ENCODE measurements around the gene PGM1.

DNA sequence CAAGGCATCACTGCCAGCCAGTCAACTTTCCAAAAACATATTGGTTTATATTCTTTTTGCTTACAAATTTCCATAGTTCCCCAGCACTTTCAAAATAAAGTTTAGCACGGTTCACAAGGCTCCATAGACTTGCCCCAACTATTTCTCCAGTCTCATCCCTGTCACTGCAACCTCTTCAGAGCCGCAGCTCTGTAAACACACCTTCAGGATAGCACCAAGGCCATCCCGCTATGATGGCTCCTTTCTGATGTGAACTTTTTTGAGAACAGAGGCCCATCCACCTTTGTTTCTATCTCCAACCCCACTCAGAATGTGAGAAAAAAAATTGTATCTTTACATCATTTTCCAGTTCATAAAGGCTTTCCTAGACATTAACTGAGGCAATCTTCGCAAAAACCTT lies 26.3 kb downstream of the PGM1 start:
- TF ChIP-seq, protein P1, sequence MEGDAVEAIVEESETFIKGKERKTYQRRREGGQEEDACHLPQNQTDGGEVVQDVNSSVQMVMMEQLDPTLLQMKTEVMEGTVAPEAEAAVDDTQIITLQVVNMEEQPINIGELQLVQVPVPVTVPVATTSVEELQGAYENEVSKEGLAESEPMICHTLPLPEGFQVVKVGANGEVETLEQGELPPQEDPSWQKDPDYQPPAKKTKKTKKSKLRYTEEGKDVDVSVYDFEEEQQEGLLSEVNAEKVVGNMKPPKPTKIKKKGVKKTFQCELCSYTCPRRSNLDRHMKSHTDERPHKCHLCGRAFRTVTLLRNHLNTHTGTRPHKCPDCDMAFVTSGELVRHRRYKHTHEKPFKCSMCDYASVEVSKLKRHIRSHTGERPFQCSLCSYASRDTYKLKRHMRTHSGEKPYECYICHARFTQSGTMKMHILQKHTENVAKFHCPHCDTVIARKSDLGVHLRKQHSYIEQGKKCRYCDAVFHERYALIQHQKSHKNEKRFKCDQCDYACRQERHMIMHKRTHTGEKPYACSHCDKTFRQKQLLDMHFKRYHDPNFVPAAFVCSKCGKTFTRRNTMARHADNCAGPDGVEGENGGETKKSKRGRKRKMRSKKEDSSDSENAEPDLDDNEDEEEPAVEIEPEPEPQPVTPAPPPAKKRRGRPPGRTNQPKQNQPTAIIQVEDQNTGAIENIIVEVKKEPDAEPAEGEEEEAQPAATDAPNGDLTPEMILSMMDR (IDR thresholded peaks at IDR 0.05): no peak
- TF ChIP-seq POLR2A (IDR thresholded peaks at IDR 0.05) (no peak), POLR2AphosphoS5 (IDR thresholded peaks at IDR 0.05) (no peak)

Measured in breast epithelium (tissue), 3 donors.